Erythroblast (primary cell): ENCODE data around the gene SESTD1.

Source experiments
- GATA1 ChIP-seq: IDR thresholded peaks from 2 replicates; pipeline ENCODE4 v1.6.1; 2011; ENCODE audit warnings: low read depth, mild to moderate bottlenecking, control low read depth, low read length, moderate library complexity
- POLR2A ChIP-seq: IDR thresholded peaks from 2 replicates; pipeline ENCODE4 v1.6.1; 2011; ENCODE audit warnings: mild to moderate bottlenecking, low read length

DNA sequence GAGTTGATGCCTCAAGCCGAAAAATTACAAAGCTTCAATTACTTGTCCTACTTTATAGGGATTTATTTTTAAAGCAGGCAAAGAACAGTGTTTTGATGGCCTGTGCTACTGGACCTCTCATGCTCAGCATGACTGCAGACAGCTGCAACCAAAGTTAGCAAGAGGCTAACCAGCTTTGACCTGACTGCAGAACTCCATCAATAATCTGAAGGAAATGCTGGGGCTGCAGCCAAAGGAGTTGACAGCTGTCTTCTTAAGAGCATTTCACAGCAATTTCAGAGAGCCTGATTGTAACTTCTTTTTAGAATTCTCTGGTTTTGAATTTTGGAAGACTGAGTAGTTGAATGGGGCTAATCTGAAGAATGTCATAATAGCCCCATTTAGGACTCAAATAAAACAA is 46.5 kb upstream of the SESTD1 start:
- TF ChIP-seq POLR2A (no peak), GATA1 (no peak)
